HL-60/S4 (cell line): Measurements from ENCODE around the gene MTHFR.

Source experiments
- in situ Hi-C: fragments of 300-500 bp; cut with MboI; formaldehyde crosslinking; loops from 2 replicates; pipeline ENCODE4 v1.14.3; 2022; ENCODE audit warnings: low sequenced_read_pairs

Gene MTHFR

DNA sequence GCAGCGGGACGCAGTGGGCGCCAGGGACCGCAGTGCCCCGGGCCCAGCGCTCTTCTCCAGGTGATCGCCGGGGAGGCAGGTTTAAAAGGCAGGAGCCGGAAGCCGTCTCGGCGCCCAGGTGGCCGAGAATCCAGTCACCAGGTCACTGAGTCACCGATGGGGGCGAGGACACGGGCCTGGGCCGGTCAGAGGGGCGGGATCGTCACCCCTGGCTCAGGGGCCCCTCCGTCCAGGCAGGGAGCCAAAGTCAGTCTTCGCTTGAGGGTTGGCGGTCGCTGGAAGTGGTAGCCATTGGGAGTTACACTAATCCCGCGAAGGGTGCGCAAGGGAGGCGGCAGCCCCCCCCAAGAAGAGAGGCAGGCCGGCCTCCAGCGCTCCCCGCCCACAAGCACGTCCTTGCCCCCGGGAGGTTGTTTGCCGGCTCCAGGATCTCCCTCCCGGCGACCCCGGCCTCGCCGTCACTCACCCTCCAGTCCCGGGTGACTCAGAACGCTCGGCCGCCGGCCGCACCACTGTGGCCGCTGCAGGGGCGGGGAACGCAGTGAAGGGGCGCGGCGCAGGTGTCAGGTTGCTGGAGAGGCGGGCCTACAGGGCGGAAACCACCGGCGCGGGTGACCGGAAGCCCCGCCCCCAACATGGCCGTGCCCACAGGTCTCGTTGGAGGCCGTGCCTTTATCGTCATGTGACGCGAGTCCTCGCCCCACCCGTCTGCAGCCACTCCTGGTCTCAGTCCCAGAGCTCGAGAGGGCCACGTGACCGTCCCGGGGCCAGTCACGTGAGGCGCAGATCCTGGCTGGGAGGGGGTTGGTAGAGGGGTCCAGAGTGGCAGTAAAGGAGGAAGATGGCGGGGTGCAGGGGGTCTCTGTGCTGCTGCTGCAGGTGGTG lies at the start of gene MTHFR, which contains the start of gene CLCN6:
Gene MTHFR (minus strand): TSS at position 543 of the 885 bp plus-strand sequence. CDS start 2,848 bp downstream, outside the sequence.
Gene CLCN6 (plus strand): TSS at position 770 of the 885 bp plus-strand sequence. CDS start 72 bp downstream, at position 842.
- in situ Hi-C loops = no loop called here

DNA sequence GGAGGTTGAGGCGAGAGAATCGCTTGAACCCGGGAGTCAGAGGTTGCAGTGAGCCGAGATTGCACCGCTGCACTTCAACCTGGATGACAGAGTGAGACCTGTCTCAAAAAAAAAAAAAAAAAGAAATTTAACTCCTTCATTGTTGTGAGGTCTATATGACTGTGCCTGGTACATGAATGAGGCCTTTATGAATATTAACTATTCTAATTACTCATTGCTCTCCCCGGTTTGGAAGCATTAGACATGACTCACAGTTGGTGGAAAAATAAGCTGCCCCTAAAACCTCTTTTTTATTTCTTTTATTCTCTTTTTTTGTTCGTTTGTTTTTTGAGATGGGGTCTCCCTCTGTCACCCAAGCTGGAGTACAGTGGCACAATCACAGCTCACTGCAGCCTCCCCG lies 49.7 kb upstream of the MTHFR start:
- in situ Hi-C loops = no loop called here

GRCh38 chr1:11854519-11854918 lies 48.8 kb upstream of the MTHFR start:
- in situ Hi-C loops = no loop called here

GRCh38 chr1:11851180-11851579 lies 45.4 kb upstream of the MTHFR start:
- in situ Hi-C loops = no loop called here

DNA sequence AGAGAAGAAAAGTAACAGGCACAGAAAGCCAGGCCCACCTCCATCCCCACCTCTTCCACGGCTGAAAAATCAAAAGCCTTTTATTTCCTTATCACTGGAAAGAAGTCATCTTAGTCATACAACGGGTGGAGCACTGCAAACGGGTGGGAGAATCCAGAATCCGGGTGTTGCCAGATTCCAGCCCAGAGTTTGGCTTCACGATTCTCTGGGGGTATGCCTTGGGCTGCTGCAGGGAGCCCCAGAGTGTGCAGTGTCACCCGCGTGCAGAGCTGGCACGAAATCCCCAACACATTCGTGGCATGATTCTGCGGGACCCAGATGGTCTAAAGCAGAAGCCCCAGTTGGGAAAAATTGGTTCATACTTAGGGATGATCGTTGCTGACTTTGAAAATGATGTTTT lies 44.4 kb upstream of the MTHFR start:
- in situ Hi-C loops = no loop called here

DNA sequence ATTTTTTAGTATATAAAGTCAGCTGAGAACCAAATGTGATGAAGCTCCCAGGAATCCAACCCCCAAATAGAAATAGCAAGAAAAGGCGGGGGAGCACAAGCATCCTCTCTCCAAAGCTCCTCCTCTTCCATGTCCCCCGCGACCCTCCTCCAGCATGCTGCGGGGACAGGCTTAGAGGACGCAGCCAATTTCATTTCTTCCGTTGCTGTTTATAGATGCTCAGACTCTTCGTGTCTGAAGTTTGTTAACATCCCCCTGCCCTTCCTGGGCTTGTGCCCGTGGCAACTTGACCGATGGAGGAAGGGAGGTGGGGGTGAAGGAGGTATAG lies 42.6 kb upstream of the MTHFR start:
- in situ Hi-C loops = no loop called here

GRCh38 chr1:11847667-11848372 lies 42.1 kb upstream of the MTHFR start, which contains the start of gene NPPA:
TSS of gene NPPA (minus strand) at chr1:11847783. CDS start at chr1:11847684, 99 bp downstream.
- in situ Hi-C loops = no loop called here

- in situ Hi-C loops = no loop called here
Observed at GRCh38 chr1:11845641-11846335, 40.0 kb upstream of the MTHFR start.

- in situ Hi-C loops = loop anchor here (5.0 kb wide), 1 partner anchor 50 kb away; no protein-coding TSS in a partner anchor
Observed at GRCh38 chr1:11842154-11843041, 36.6 kb upstream of the MTHFR start.

DNA sequence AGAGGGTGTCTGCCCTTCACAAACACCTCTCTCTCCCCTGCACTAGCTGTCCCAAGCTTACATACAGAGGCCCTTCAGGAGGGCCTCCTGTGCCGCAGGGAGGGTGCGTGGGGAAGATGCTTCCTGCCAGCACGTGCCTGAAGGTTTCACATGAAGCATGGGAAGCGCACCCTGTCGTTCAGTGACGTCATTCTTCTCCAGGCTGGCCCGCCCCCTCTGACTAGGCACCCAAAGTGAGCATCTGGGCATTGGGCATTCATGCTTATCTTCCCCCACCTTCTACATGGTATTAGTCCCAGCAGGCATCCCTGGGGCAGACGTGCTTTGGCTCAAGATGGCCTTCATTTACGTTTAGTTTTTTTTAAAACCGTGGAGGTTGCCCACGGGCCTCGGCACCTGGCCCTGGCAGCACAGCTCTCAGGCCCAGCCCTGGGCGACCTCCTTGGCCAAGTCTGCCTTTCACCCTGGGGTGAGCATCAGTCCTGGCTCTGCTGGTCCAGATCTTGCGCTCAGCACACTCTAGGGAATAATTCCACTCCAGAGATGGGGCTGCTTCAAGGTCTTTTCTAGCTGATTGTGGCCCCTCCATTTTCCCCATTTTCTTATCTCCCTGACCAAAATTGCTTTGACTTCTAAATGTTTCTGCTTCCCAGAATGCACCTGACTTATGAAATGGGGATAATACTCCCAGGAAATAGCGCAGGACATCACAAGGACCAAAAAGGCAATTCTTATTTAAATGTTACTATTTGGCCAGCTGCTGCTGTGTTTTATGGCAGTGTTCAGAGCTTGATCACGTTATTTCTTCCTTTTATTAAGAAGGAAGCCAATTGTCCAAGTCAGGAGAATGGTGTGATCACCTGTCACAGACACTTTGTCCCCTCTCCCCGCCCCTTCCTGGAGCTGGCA lies 35.7 kb upstream of the MTHFR start:
- in situ Hi-C loops = loop anchor here (5.0 kb wide), 1 partner anchor 51 kb away; no protein-coding TSS in a partner anchor

DNA sequence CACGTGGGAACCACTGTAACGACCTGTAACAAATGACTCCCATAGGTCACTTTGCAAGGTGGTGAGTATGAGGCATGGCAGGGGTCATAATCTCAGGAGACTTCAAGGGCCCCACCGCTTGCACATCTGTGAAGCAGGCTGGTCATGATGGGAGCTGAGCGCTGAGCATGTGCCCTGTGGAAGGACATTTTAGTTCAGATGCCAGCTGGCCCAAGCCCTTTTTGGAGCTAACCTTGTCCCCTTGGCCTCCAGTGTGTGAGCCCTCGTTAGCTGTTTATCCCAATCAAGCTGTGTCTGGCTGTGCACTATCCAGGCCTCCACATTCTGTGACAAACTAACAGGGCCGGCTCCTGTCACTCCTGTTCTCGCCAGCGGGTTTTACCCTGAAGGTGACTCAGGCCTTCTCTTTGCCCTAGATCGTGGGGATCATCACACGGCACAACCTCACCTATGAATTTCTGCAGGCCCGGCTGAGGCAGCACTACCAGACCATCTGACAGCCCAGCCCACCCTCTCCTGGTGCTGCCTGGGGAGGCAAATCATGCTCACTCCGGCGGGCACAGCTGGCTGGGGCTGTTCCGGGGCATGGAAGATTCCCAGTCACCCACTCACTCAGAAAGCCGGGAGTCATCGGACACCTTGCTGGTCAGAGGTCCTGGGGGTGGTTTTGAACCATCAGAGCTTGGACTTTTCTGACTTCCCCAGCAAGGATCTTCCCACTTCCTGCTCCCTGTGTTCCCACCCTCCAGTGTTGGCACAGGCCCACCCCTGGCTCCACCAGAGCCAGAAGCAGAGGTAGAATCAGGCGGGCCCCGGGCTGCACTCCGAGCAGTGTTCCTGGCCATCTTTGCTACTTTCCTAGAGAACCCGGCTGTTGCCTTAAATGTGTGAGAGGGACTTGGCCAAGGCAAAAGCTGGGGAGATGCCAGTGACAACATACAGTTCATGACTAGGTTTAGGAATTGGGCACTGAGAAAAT lies 34.3 kb upstream of the MTHFR start:
- in situ Hi-C loops = loop anchor here (5.0 kb wide), 1 partner anchor 52 kb away; no protein-coding TSS in a partner anchor

DNA sequence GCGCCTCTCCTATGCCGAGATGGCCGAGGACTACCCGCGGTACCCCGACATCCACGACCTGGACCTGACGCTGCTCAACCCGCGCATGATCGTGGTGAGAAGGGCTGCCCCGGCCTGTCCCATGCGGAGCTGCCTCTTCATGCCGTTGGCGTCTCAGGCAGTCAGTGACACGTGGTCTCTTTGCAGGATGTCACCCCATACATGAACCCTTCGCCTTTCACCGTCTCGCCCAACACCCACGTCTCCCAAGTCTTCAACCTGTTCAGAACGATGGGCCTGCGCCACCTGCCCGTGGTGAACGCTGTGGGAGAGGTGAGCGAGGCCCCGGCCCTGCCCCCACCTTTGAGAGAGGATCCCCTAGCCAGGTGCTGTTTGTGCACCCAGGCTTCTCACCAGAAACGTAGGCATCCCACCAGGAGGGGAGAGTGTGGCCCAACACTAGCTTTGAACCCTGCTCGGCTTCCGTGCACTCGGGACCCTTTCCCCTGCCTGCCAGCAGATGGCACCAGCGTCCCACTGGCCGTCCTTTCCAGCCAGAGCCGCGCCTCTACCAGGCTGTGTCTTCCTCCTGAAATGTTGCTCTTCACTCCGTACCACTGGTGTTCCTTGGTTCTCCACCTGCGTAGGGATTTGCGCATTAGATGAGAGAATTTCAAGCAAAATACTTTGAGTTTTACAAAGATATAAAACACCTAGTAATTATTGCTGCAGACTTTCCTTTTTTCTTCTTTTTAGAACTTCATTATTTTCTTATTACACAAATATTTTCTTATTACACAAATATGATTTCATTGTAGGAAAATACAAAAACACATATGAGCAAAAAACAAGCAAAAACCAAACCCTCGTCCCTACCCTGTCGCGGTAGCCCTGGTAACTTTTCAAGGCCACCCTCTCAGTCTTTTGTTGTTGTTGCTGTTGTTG lies 32.8 kb upstream of the MTHFR start:
- in situ Hi-C loops = no loop called here

GRCh38 chr1:11837767-11838348 lies 32.1 kb upstream of the MTHFR start:
- in situ Hi-C loops = no loop called here

DNA sequence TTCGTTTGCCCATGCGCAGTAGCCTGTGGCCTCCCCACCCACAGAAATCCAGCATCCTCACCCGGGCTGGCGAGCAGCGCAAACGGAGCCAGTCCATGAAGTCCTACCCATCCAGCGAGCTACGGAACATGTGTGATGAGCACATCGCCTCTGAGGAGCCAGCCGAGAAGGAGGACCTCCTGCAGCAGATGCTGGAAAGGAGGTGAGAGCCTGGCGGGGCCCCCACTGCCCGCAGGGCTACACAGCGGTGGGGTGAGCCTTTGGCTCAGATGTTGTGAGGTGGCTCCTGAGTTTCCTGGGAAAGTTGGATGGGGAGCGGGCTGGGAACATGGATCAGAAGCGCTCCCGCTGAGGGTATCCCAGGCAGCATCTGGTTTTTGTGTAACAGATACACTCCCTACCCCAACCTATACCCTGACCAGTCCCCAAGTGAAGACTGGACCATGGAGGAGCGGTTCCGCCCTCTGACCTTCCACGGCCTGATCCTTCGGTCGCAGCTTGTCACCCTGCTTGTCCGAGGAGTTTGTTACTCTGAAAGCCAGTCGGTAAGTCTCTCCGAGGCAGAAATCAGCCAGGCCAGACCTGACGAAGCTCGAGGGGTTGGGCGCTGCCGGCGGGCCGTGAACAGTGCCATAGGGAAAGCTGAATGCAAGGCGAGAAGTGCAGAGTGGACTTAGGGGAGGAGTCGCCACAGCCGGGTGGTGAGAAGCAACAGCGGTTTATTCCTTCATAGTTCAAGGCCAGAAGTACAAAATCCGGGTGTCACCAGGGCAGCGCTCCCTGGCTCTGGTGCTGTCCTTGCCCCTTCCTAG lies 31.4 kb upstream of the MTHFR start:
- in situ Hi-C loops = no loop called here

GRCh38 chr1:11835441-11836225 lies 29.9 kb upstream of the MTHFR start:
- in situ Hi-C loops = no loop called here
